ENCODE measurements around the gene MARCHF11.

Gene MARCHF11, protein sequence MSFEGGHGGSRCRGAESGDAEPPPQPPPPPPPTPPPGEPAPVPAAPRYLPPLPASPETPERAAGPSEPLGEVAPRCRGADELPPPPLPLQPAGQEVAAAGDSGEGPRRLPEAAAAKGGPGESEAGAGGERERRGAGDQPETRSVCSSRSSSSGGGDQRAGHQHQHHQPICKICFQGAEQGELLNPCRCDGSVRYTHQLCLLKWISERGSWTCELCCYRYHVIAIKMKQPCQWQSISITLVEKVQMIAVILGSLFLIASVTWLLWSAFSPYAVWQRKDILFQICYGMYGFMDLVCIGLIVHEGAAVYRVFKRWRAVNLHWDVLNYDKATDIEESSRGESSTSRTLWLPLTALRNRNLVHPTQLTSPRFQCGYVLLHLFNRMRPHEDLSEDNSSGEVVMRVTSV

DNA sequence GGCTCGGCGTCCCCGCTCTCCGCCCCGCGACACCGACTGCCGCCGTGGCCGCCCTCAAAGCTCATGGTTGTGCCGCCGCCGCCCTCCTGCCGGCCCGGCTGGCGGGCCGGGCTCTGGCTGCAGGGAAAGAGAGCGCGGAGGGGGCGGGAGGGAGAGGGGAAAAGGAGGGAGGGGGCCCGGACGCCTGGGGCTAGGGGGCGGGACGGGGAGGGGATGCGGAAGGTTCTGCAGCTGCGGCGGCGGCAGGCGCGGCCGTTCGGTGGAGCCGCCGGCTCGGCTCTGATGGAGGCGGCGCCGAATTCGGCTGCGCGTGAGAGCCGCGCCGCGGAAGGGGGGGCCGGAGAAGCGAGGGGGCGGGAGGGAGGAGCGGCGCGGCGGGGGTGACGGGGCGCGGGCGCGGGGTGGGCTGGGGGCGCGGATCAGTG lies at the start of gene MARCHF11:
TSS of gene MARCHF11 (minus strand) at position 281 of the 425 bp plus-strand sequence. CDS start at position 65, 216 bp downstream.
- H3K9me3 ChIP-seq (replicated peaks; ENCODE audit: insufficient read depth, low read length): no peaks in the 10 kb centered on the region
- H3K27me3 ChIP-seq (replicated peaks; ENCODE audit: insufficient read depth, low read length): no peaks in the 10 kb centered on the region
- H3F3A ChIP-seq (ENCODE audit: insufficient read depth, low read length): no peaks in the 10 kb centered on the region
- DNase-seq: no peak
- H3K4me3 ChIP-seq (ENCODE audit: low read length): no peak within 1 kb of the TSS
- H3K79me2 ChIP-seq (ENCODE audit: low read length): no peaks in the 10 kb centered on the region
- no peak within 1 kb of the TSS for H3K9ac ChIP-seq (ENCODE audit: low read length)
- no peak within 1 kb of the TSS for H3K4me2 ChIP-seq (ENCODE audit: low read depth, low read length)
- H4K20me1 ChIP-seq (ENCODE audit: insufficient read depth, low read length): no peaks in the 10 kb centered on the region
- H2AFZ ChIP-seq (ENCODE audit: low read length): no peak within 1 kb of the TSS
- H3K36me3 ChIP-seq (replicated peaks; ENCODE audit: insufficient read depth, low read length): no peaks in the 10 kb centered on the region
- no peaks in the 10 kb centered on the region for H3K4me1 ChIP-seq (ENCODE audit: low read length)
- H3K27ac ChIP-seq (ENCODE audit: low read length): no peak within 1 kb of the TSS
- H3K9me2 ChIP-seq (replicated peaks; ENCODE audit: insufficient read depth, low read length): no peaks in the 10 kb centered on the region
- TF ChIP-seq EZH2 (optimal IDR thresholded peaks at IDR 0.05; ENCODE audit: low read depth, low read length) (no peak), EZH2phosphoT487 (IDR thresholded peaks at IDR 0.05; ENCODE audit: low read length) (no peak)
- TF ChIP-seq, protein P1, sequence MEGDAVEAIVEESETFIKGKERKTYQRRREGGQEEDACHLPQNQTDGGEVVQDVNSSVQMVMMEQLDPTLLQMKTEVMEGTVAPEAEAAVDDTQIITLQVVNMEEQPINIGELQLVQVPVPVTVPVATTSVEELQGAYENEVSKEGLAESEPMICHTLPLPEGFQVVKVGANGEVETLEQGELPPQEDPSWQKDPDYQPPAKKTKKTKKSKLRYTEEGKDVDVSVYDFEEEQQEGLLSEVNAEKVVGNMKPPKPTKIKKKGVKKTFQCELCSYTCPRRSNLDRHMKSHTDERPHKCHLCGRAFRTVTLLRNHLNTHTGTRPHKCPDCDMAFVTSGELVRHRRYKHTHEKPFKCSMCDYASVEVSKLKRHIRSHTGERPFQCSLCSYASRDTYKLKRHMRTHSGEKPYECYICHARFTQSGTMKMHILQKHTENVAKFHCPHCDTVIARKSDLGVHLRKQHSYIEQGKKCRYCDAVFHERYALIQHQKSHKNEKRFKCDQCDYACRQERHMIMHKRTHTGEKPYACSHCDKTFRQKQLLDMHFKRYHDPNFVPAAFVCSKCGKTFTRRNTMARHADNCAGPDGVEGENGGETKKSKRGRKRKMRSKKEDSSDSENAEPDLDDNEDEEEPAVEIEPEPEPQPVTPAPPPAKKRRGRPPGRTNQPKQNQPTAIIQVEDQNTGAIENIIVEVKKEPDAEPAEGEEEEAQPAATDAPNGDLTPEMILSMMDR (IDR thresholded peaks at IDR 0.05; ENCODE audit: low read length): no peak

DNA sequence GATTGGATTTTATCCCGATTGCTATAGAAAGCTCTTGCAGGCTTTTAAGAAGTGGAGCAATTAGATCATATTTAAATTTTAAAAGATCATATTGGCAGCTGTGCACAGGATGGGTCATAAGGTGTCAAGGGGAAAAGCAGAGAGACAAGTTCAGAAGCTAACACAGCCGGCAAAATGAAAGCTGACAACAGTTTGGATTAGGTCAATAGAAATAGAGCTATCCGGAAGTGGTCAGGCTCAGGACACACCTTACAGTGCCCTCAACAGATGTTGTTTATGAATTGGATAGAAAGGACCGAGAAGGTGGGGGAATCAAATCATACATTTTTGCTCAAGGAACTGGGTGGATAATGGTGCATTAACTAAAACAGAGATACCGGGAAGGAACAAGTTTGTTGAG lies 46.3 kb upstream of the MARCHF11 start:
- Histone ChIP-seq H3K4me2 (ENCODE audit: low read depth, low read length) (no peak overlapping the region), H3K4me1 (ENCODE audit: low read length) (peaks cover 13% of the 10 kb centered on the region), H3K9me2 (replicated peaks; ENCODE audit: insufficient read depth, low read length) (no peaks in the 10 kb centered on the region), H3K27me3 (replicated peaks; ENCODE audit: insufficient read depth, low read length) (no peaks in the 10 kb centered on the region), H3K79me2 (ENCODE audit: low read length) (no peaks in the 10 kb centered on the region), H2AFZ (ENCODE audit: low read length) (no peak overlapping the region), H3K9ac (ENCODE audit: low read length) (no peak overlapping the region), H4K20me1 (ENCODE audit: insufficient read depth, low read length) (no peaks in the 10 kb centered on the region), H3K27ac (ENCODE audit: low read length) (0 out of 2 replicates have a peak overlapping the region, but pooled peaks have one; percentile 13), H3K4me3 (ENCODE audit: low read length) (no peak overlapping the region), H3F3A (ENCODE audit: insufficient read depth, low read length) (no peaks in the 10 kb centered on the region), H3K36me3 (replicated peaks; ENCODE audit: insufficient read depth, low read length) (no peaks in the 10 kb centered on the region), H3K9me3 (replicated peaks; ENCODE audit: insufficient read depth, low read length) (no peaks in the 10 kb centered on the region)
- TF ChIP-seq EZH2phosphoT487 (IDR thresholded peaks at IDR 0.05; ENCODE audit: low read length): no peak
- no peak for TF ChIP-seq EZH2 (optimal IDR thresholded peaks at IDR 0.05; ENCODE audit: low read depth, low read length)
- TF ChIP-seq, protein P1 (IDR thresholded peaks at IDR 0.05; ENCODE audit: low read length): no peak
- peak; percentile 51 for DNase-seq

DNA sequence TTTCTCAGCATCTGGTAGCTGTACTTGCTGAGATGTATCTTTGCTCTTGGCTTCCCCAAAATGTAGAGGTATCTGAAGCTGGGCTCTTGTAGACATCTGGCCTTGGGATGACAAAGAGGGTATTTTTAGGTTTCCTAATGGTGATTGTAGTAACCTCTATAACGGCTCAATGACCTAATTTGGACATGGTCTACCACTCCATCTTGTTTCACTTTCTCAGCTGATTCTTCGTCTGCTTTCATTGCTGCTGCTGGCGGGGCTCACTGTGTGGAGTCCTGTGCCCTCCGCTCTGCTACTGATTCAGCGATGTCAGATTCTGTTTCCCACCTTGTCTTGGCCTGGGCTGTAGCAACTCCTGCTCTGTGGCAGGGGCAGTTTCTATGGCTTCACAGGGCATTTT lies 12.7 kb upstream of the MARCHF11 start:
- Histone ChIP-seq H3K27ac (ENCODE audit: low read length) (peak overlapping the region; percentile 10; the same call in 1 of the 2 replicates), H3K9me2 (replicated peaks; ENCODE audit: insufficient read depth, low read length) (no peaks in the 10 kb centered on the region), H3K4me1 (ENCODE audit: low read length) (peaks cover 14% of the 10 kb centered on the region), H3K36me3 (replicated peaks; ENCODE audit: insufficient read depth, low read length) (no peaks in the 10 kb centered on the region), H4K20me1 (ENCODE audit: insufficient read depth, low read length) (no peaks in the 10 kb centered on the region), H3K4me3 (ENCODE audit: low read length) (peak overlapping the region; percentile 12; the same call in 1 of the 2 replicates), H3K9ac (ENCODE audit: low read length) (no peak overlapping the region), H3K27me3 (replicated peaks; ENCODE audit: insufficient read depth, low read length) (no peaks in the 10 kb centered on the region), H3K4me2 (ENCODE audit: low read depth, low read length) (peak overlapping the region; percentile 10; the same call in 1 of the 2 replicates), H2AFZ (ENCODE audit: low read length) (peak overlapping the region; percentile 30; the same call in 1 of the 2 replicates), H3K79me2 (ENCODE audit: low read length) (no peaks in the 10 kb centered on the region), H3K9me3 (replicated peaks; ENCODE audit: insufficient read depth, low read length) (no peaks in the 10 kb centered on the region), H3F3A (ENCODE audit: insufficient read depth, low read length) (no peaks in the 10 kb centered on the region)
- DNase-seq: peak; percentile 61
- TF ChIP-seq EZH2 (optimal IDR thresholded peaks at IDR 0.05; ENCODE audit: low read depth, low read length) (no peak), EZH2phosphoT487 (IDR thresholded peaks at IDR 0.05; ENCODE audit: low read length) (no peak)
- TF ChIP-seq, protein P1 (IDR thresholded peaks at IDR 0.05; ENCODE audit: low read length): no peak

Measured in MM.1S (cell line).